Sigmoid colon (tissue), 7 donors: ENCODE results near the gene GPR55. TPM values are rescaled to one million over a fixed set of nuclear protein-coding genes. Genes with fewer than 3 reads are reported as not detected.

Experiments
- DNase-seq: peaks from one replicate; pipeline ENCODE4 v3.0.0-alpha.2; 2019
- H3K27ac ChIP-seq, 4 donors: fragments of 200-600 bp; sonication (generic); one replicate each; pipeline ENCODE4 v1.5.1; 2016 to 2019; ENCODE audit warnings: mild to moderate bottlenecking in 1 of 4
- H3K27me3 ChIP-seq, 3 donors: fragments of 200-600 bp; sonication (generic); one replicate each; pipeline ENCODE4 v1.5.1; 2019; ENCODE audit warnings: mild to moderate bottlenecking in 1 of 3
- H3K36me3 ChIP-seq, 4 donors: fragments of 200-600 bp; sonication (generic); one replicate each; pipeline ENCODE4 v1.5.1; 2016 to 2019
- H3K4me1 ChIP-seq, 4 donors: fragments of 200-600 bp; sonication (generic); one replicate each; pipeline ENCODE4 v1.5.1; 2017 to 2019
- H3K4me3 ChIP-seq, 4 donors: fragments of 200-600 bp; sonication (generic); one replicate each; pipeline ENCODE4 v1.5.1; 2017 to 2019; ENCODE audit warnings: mild to moderate bottlenecking in 2 of 4, moderate library complexity in 1 of 4
- H3K9me3 ChIP-seq, 4 donors: fragments of 200-600 bp in 3 of 4; sonication (generic) in 3 of 4; one replicate each; pipeline versions ENCODE4 v1.5.1 to v1.6.1; 2013 to 2019
- EP300 ChIP-seq, 4 donors: sonication (generic); formaldehyde crosslinking; IDR thresholded peaks; one replicate each; pipeline ENCODE4 v1.6.1; 2017; ENCODE audit warnings: antibody characterized with exemption in 4 of 4
- POLR2A ChIP-seq, 2 donors: fragments of 450-650 bp; IDR thresholded peaks; one replicate each; pipeline ENCODE4 v1.6.1; 2016; ENCODE audit warnings: antibody characterized with exemption in 2 of 2, mild to moderate bottlenecking in 2 of 2, moderate library complexity in 2 of 2
- POLR2AphosphoS5 ChIP-seq, 4 donors: sonication (generic); formaldehyde crosslinking; IDR thresholded peaks; one replicate each; pipeline ENCODE4 v1.6.1; 2017; ENCODE audit warnings: antibody characterized with exemption in 4 of 4
- WGBS, 2 donors: extraction: QIAGEN DNeasy Blood & Tissue Kit; methylation state at CpG; one replicate each; pipeline ENCODE4 v1.1.7; 2013; 5-methylcytosine and 5-hydroxymethylcytosine counted together
- intact Hi-C: fragments of 100-400 bp; cut with DNase I; formaldehyde crosslinking; loops from one replicate; pipeline ENCODE4 v1.15.1; 2023
- polyA plus RNA-seq, 3 donors: library from polyadenylated mRNA; stranded (reverse); fragments of 200-250 nt; gene quantifications; one replicate each; pipeline ENCODE4 v1.2.3, GENCODE V29; 2013
- total RNA-seq, 4 donors: library from RNA; depleted of rRNA; stranded (reverse); fragments of >200 nt; gene quantifications; one replicate each; pipeline ENCODE4 v1.1.0, GENCODE V29; 2016
- TF ChIP-seq, protein P1 (sequence below), 4 experiments: fragments of 450-650 bp in 3 of 4; fragments of 200-600 bp in 1 of 4; IDR thresholded peaks; one replicate each; pipeline ENCODE4 v1.5.1; 2016 to 2019; ENCODE audit warnings: antibody characterized with exemption in 4 of 4, mild to moderate bottlenecking in 3 of 4, moderate library complexity in 2 of 4
- donor health status: healthy with polysubstance abuse.
- donor health status: Bipolar disorder and iron deficiency.
- donor health status: healthy.

The GPR55 gene
- total and polyA plus RNA-seq, 7 donors = 0.23 to 1.4 TPM; not detected in 5

DNA sequence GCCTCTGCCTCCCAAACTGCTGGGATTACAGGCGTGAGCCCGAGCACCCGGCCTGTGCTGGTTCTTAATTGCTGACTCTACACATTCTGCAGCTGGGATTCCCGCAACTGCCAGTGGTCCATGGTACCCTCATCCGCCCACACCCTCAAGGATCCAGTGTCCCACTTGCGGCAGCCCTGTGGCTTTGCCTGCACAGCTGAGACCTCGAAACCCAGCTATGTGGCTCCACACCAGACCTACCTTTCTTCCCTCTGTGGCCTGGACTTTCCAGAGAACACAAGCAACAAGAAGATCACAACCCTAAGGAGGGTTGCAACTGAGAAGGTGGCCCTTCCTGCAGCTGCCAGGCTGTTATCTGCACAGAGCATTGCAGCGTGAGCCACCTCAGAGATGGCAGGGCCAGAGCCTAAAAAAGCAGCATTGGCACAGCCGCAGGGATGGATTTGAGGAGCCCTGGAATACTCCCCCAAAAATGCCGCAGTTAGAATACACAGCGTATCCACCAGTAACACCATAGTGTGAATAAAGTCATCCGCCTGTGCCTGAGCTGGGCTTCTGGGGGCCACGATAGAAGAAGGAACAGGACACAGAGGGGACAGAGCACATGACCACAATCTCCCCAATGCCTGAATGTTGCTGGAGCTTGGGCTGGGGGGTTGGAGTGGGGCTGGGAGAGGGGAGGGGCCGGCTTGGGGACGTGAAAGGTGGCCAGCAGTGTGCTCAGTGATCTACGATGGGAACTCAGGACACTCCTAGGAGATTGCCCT lies 1.9 kb downstream of the GPR55 start:
- TF ChIP-seq POLR2AphosphoS5 (IDR thresholded peaks at IDR 0.05) = no peak
- TF ChIP-seq EP300 (IDR thresholded peaks at IDR 0.05) = no peak
- H3K4me1 ChIP-seq = no peaks in the 10 kb centered on the region
- intact Hi-C loops = no loop called here
- H3K36me3 ChIP-seq = no peaks in the 10 kb centered on the region
- 89 to 90% methylated on average over 16 of the region's 16 CpGs for WGBS, 2 donors
- H3K27ac ChIP-seq = no peak overlapping the region
- DNase-seq = peak; percentile 52
- no peaks in the 10 kb centered on the region for H3K9me3 ChIP-seq
- no peaks in the 10 kb centered on the region for H3K27me3 ChIP-seq
- no peak overlapping the region for H3K4me3 ChIP-seq

DNA sequence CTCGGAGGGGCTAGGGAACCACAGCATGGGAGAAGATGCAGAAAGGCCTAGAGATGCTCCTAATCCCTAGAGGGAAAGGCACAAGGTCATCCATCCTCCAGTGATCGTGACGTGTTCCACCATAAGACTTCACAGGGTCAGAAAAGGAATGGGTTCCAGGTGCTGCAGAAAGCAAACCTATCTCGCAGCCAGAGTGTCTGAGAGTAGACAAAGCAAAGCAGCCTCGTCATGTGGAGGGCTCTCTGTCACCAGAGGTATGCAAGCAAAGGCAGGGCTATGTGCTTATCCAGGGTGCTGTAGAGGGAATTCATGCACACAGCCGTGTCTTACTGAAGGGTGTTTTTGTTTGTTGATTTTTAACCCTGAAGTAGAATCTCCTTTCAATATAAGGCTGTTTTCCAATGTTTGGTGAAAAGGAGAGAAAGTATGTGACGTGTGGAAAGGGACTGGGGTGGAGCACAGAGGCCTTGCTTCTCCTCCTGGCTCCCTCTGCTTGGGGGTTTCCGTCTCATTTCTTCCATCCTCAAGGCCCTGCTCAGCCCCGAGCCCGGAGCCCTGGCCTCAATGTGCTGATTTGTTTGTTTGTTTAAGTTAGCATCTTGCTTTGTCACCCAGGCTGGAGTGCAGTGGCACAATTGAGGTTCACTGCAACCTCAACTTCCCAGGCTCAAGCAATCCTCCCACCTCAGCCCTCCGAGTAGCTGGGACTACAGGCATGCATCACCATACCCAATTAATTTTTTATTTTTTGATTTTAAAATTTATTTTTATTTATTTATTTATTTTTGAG lies 3.0 kb downstream of the GPR55 start:
- peak; percentile 26 for DNase-seq
- H3K36me3 ChIP-seq = no peaks in the 10 kb centered on the region
- 77 to 83% methylated on average over 11 of the region's 11 CpGs for WGBS, 2 donors
- no peak overlapping the region for H3K4me3 ChIP-seq
- H3K27me3 ChIP-seq = no peaks in the 10 kb centered on the region
- intact Hi-C loops = no loop called here
- TF ChIP-seq POLR2A (IDR thresholded peaks at IDR 0.05) (no peak), EP300 (IDR thresholded peaks at IDR 0.05) (no peak), POLR2AphosphoS5 (IDR thresholded peaks at IDR 0.05) (no peak)
- TF ChIP-seq, protein P1, sequence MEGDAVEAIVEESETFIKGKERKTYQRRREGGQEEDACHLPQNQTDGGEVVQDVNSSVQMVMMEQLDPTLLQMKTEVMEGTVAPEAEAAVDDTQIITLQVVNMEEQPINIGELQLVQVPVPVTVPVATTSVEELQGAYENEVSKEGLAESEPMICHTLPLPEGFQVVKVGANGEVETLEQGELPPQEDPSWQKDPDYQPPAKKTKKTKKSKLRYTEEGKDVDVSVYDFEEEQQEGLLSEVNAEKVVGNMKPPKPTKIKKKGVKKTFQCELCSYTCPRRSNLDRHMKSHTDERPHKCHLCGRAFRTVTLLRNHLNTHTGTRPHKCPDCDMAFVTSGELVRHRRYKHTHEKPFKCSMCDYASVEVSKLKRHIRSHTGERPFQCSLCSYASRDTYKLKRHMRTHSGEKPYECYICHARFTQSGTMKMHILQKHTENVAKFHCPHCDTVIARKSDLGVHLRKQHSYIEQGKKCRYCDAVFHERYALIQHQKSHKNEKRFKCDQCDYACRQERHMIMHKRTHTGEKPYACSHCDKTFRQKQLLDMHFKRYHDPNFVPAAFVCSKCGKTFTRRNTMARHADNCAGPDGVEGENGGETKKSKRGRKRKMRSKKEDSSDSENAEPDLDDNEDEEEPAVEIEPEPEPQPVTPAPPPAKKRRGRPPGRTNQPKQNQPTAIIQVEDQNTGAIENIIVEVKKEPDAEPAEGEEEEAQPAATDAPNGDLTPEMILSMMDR (IDR thresholded peaks at IDR 0.05) = no peak
- H3K4me1 ChIP-seq = no peaks in the 10 kb centered on the region
- H3K9me3 ChIP-seq = no peaks in the 10 kb centered on the region
- no peak overlapping the region for H3K27ac ChIP-seq

DNA sequence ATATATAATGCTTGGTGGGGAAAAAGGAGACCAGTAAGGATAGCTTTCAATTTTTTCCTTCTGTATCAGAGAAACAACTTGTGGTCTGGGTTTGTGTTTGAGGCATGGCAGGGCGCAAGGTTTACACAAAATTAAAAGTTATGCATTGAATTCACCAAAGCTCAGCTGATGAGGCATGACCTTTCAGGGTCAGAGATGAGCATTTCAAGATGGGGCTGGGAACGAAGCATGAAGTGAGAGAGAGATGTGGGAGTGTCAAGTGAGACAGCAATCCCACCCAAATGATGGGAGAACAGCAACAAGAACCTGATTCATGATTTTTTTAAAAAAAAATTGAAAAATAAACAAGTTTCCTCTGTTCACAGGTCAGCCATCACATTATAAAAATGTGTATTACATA lies 4.9 kb downstream of the GPR55 start:
- Histone ChIP-seq H3K9me3 (no peaks in the 10 kb centered on the region), H3K27ac (no peak overlapping the region), H3K36me3 (no peaks in the 10 kb centered on the region), H3K4me3 (no peak overlapping the region), H3K27me3 (no peaks in the 10 kb centered on the region), H3K4me1 (no peaks in the 10 kb centered on the region)
- TF ChIP-seq, protein P1 (IDR thresholded peaks at IDR 0.05) = no peak
- TF ChIP-seq POLR2A (IDR thresholded peaks at IDR 0.05) = no peak
- TF ChIP-seq POLR2AphosphoS5 (IDR thresholded peaks at IDR 0.05) = no peak
- no peak for TF ChIP-seq EP300 (IDR thresholded peaks at IDR 0.05)
- WGBS, 2 donors = 71 to 72% methylated on average over 2 of the region's 2 CpGs
- intact Hi-C loops = no loop called here
- peak; percentile 7 for DNase-seq

DNA sequence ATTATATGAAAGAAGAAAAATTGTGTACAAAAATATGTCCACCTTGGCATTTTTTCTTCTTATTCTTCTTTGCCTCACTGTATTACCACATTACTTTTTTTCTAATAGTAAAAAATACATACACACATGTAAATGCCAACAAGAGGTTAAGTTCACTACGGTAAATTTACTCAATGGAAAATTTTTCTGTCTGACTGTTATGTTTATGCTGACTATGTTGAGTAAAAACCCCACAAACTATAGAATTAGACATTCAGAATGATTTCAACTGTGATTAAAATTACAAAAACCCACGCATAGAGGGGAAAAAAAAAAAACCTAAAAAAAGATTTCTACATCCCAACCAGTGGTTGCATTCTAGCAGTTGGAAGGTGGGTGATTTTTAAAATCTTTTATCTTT lies 5.4 kb downstream of the GPR55 start:
- Histone ChIP-seq H3K4me3 (no peak overlapping the region), H3K9me3 (no peaks in the 10 kb centered on the region), H3K36me3 (no peaks in the 10 kb centered on the region), H3K27ac (no peak overlapping the region), H3K4me1 (no peaks in the 10 kb centered on the region), H3K27me3 (no peaks in the 10 kb centered on the region)
- TF ChIP-seq POLR2A (IDR thresholded peaks at IDR 0.05) (no peak), EP300 (IDR thresholded peaks at IDR 0.05) (no peak), POLR2AphosphoS5 (IDR thresholded peaks at IDR 0.05) (no peak)
- TF ChIP-seq, protein P1 (IDR thresholded peaks at IDR 0.05) = no peak
- DNase-seq = no peak
- WGBS, 2 donors = 62 to 75% methylated on average over 2 of the region's 2 CpGs
- intact Hi-C loops = no loop called here

DNA sequence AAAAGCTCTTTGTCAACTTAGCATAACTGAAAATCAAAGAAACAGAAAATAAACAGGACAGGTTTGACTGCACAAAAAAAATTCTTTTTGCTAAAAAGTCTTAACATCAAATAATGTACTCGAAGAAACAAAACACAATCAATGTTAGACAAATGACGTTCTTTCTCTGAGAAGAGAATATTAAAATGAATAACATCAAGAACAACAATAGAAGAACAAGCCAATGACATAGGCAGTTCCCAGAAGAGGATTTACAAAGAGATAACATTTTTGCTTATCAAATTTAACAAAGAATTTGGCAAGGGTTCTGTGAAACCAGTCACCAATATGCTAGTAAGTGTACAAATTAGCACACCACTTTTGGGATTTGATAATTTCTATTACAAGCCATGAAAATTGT lies 5.8 kb downstream of the GPR55 start:
- intact Hi-C loops = no loop called here
- no peak overlapping the region for H3K27ac ChIP-seq
- H3K9me3 ChIP-seq = no peaks in the 10 kb centered on the region
- no peak for DNase-seq
- no peaks in the 10 kb centered on the region for H3K36me3 ChIP-seq
- no peaks in the 10 kb centered on the region for H3K27me3 ChIP-seq
- 82 to 86% methylated on average over 2 of the region's 2 CpGs for WGBS, 2 donors
- H3K4me3 ChIP-seq = no peak overlapping the region
- H3K4me1 ChIP-seq = no peaks in the 10 kb centered on the region
- no peak for TF ChIP-seq POLR2A (IDR thresholded peaks at IDR 0.05)
- TF ChIP-seq, protein P1 (IDR thresholded peaks at IDR 0.05) = no peak
- no peak for TF ChIP-seq POLR2AphosphoS5 (IDR thresholded peaks at IDR 0.05)
- TF ChIP-seq EP300 (IDR thresholded peaks at IDR 0.05) = no peak
